HuH-7.5 (cell line): ENCODE measurements around the gene AGER.

Experiments
- DNase-seq: peaks from one replicate; pipeline ENCODE4 v3.0.0; 2011; ENCODE audit warnings: low spot score

The AGER gene

GRCh38 chr6:32168807-32169591, 15.1 kb downstream of the AGER start:
- DNase-seq = no peak

GRCh38 chr6:32168350-32168749, 15.7 kb downstream of the AGER start:
- DNase-seq = no peak

GRCh38 chr6:32167761-32168262, 16.2 kb downstream of the AGER start:
- DNase-seq = no peak

GRCh38 chr6:32167154-32167760, 16.8 kb downstream of the AGER start:
- DNase-seq = no peak

- no peak for DNase-seq
These were observed 17.5 kb downstream of the AGER start for GRCh38 chr6:32166411-32167061.

GRCh38 chr6:32164295-32164694, 19.8 kb downstream of the AGER start, which contains the start of gene EGFL8:
TSS of gene EGFL8 (plus strand) at chr6:32164595. CDS start at chr6:32166166, 1,571 bp downstream.
- no peak for DNase-seq

GRCh38 chr6:32163559-32164258, 20.3 kb downstream of the AGER start:
- DNase-seq = no peak

GRCh38 chr6:32158052-32158451, 26.0 kb downstream of the AGER start:
- no peak for DNase-seq

- no peak for DNase-seq
These were observed 27.2 kb downstream of the AGER start for GRCh38 chr6:32156891-32157290.

GRCh38 chr6:32154514-32155161, 29.4 kb downstream of the AGER start:
- peak; percentile 72 for DNase-seq

GRCh38 chr6:32153564-32154513, 30.2 kb downstream of the AGER start, which contains the start of gene PPT2:
TSS of gene PPT2 (plus strand) at chr6:32154141. CDS start at chr6:32154595, 454 bp downstream.
- DNase-seq = peak; percentile 76

- DNase-seq = no peak
These were observed 31.1 kb downstream of the AGER start for GRCh38 chr6:32152769-32153563.

GRCh38 chr6:32151863-32152768, 31.9 kb downstream of the AGER start, which contains the start of gene PRRT1:
TSS of gene PRRT1 (minus strand) at chr6:32151939. CDS start at chr6:32151827, 112 bp downstream.
- no peak for DNase-seq

- DNase-seq = no peak
These were observed 32.7 kb downstream of the AGER start for GRCh38 chr6:32151181-32151862.

GRCh38 chr6:32149932-32150870, 33.9 kb downstream of the AGER start:
- no peak for DNase-seq

GRCh38 chr6:32149092-32149755, 34.8 kb downstream of the AGER start:
- DNase-seq = no peak
